BLaER1 (cell line): ENCODE data around the gene RPS21.

ENCODE experiments used
- H3K27ac ChIP-seq: shearing (Covaris generic); formaldehyde crosslinking; 2 replicates; pipeline ENCODE4 v1.8.1; 2022
- H3K27me3 ChIP-seq: shearing (Covaris generic); formaldehyde crosslinking; 2 replicates; pipeline ENCODE4 v1.8.1; 2022
- H3K36me3 ChIP-seq: shearing (Covaris generic); formaldehyde crosslinking; 2 replicates; pipeline ENCODE4 v1.8.1; 2022
- H3K4me1 ChIP-seq: shearing (Covaris generic); formaldehyde crosslinking; 2 replicates; pipeline ENCODE4 v1.8.1; 2022
- H3K4me2 ChIP-seq: shearing (Covaris generic); formaldehyde crosslinking; 2 replicates; pipeline ENCODE4 v1.8.1; 2022
- H3K4me3 ChIP-seq: shearing (Covaris generic); formaldehyde crosslinking; 2 replicates; pipeline ENCODE4 v1.8.1; 2022
- H3K9ac ChIP-seq: shearing (Covaris generic); formaldehyde crosslinking; 2 replicates; pipeline ENCODE4 v1.8.1; 2022
- H3K9me3 ChIP-seq: shearing (Covaris generic); formaldehyde crosslinking; 2 replicates; pipeline ENCODE4 v1.8.1; 2022
- H4K20me1 ChIP-seq: shearing (Covaris generic); formaldehyde crosslinking; 2 replicates; pipeline ENCODE4 v1.8.1; 2022
- Cebpa-rat ChIP-seq: shearing (Covaris generic); IDR thresholded peaks from 2 replicates; pipeline ENCODE4 v1.8.1; 2022

Gene RPS21

GRCh38 chr20:62413896-62414481 lies 27.1 kb downstream of the RPS21 start:
- Histone ChIP-seq H3K4me3 (no peak overlapping the region), H3K36me3 (no peaks in the 10 kb centered on the region), H3K27ac (no peak overlapping the region), H3K27me3 (no peaks in the 10 kb centered on the region), H3K9me3 (no peaks in the 10 kb centered on the region), H3K4me2 (no peak overlapping the region), H3K4me1 (peaks cover 44% of the 10 kb centered on the region), H4K20me1 (no peaks in the 10 kb centered on the region), H3K9ac (no peak overlapping the region)
- no peak for TF ChIP-seq Cebpa-rat

- Histone ChIP-seq H3K4me3 (no peak overlapping the region), H3K9ac (no peak overlapping the region), H3K27ac (no peak overlapping the region), H3K4me2 (0 out of 2 replicates have a peak overlapping the region, but pooled peaks have one; percentile 9), H4K20me1 (no peaks in the 10 kb centered on the region), H3K4me1 (peaks cover 29% of the 10 kb centered on the region), H3K9me3 (no peaks in the 10 kb centered on the region), H3K36me3 (no peaks in the 10 kb centered on the region), H3K27me3 (no peaks in the 10 kb centered on the region)
- TF ChIP-seq Cebpa-rat: no peak
Measured at GRCh38 chr20:62415354-62416111, 28.6 kb downstream of the RPS21 start.

GRCh38 chr20:62416651-62417637 lies 30.0 kb downstream of the RPS21 start:
- Histone ChIP-seq H3K27me3 (no peaks in the 10 kb centered on the region), H3K9me3 (no peaks in the 10 kb centered on the region), H3K36me3 (no peaks in the 10 kb centered on the region), H3K4me1 (peaks cover 15% of the 10 kb centered on the region), H3K9ac (no peak overlapping the region), H4K20me1 (no peaks in the 10 kb centered on the region), H3K4me2 (no peak overlapping the region), H3K27ac (no peak overlapping the region), H3K4me3 (no peak overlapping the region)
- no peak for TF ChIP-seq Cebpa-rat

- no peak overlapping the region for H3K4me3 ChIP-seq
- H3K27me3 ChIP-seq: no peaks in the 10 kb centered on the region
- no peaks in the 10 kb centered on the region for H3K9me3 ChIP-seq
- no peak overlapping the region for H3K27ac ChIP-seq
- H3K4me1 ChIP-seq: peaks cover 12% of the 10 kb centered on the region
- H4K20me1 ChIP-seq: no peaks in the 10 kb centered on the region
- no peak overlapping the region for H3K9ac ChIP-seq
- TF ChIP-seq Cebpa-rat: no peak
- H3K36me3 ChIP-seq: no peaks in the 10 kb centered on the region
- H3K4me2 ChIP-seq: no peak overlapping the region
Measured at GRCh38 chr20:62417981-62418708, 31.2 kb downstream of the RPS21 start.

GRCh38 chr20:62418709-62419487 lies 32.0 kb downstream of the RPS21 start:
- H3K36me3 ChIP-seq: no peaks in the 10 kb centered on the region
- H3K27me3 ChIP-seq: no peaks in the 10 kb centered on the region

GRCh38 chr20:62419759-62420158 lies 32.9 kb downstream of the RPS21 start:
- H3K9ac ChIP-seq: no peak overlapping the region
- H3K27ac ChIP-seq: no peak overlapping the region
- no peaks in the 10 kb centered on the region for H3K36me3 ChIP-seq
- no peak overlapping the region for H3K4me2 ChIP-seq
- H3K27me3 ChIP-seq: no peaks in the 10 kb centered on the region
- peaks cover 26% of the 10 kb centered on the region for H3K4me1 ChIP-seq
- H4K20me1 ChIP-seq: no peaks in the 10 kb centered on the region
- no peak for TF ChIP-seq Cebpa-rat
- H3K9me3 ChIP-seq: no peaks in the 10 kb centered on the region
- no peak overlapping the region for H3K4me3 ChIP-seq

More at GRCh38 chr20:62418709-62419487, 32.0 kb downstream of the RPS21 start:
- no peak for TF ChIP-seq Cebpa-rat
- H3K27ac ChIP-seq: no peak overlapping the region
- no peaks in the 10 kb centered on the region for H4K20me1 ChIP-seq
- no peak overlapping the region for H3K9ac ChIP-seq
- H3K4me2 ChIP-seq: no peak overlapping the region
- peaks cover 19% of the 10 kb centered on the region for H3K4me1 ChIP-seq
- H3K4me3 ChIP-seq: no peak overlapping the region
- no peaks in the 10 kb centered on the region for H3K9me3 ChIP-seq

- no peak for TF ChIP-seq Cebpa-rat
- Histone ChIP-seq H4K20me1 (no peaks in the 10 kb centered on the region), H3K4me1 (peaks cover 20% of the 10 kb centered on the region), H3K4me3 (no peak overlapping the region), H3K9me3 (no peaks in the 10 kb centered on the region), H3K27me3 (no peaks in the 10 kb centered on the region), H3K27ac (no peak overlapping the region), H3K9ac (no peak overlapping the region), H3K36me3 (no peaks in the 10 kb centered on the region), H3K4me2 (no peak overlapping the region)
Measured at GRCh38 chr20:62420846-62421715, 34.2 kb downstream of the RPS21 start.

GRCh38 chr20:62421716-62421990 lies 34.8 kb downstream of the RPS21 start:
- Histone ChIP-seq H3K27me3 (no peaks in the 10 kb centered on the region), H3K9me3 (no peaks in the 10 kb centered on the region)

More at GRCh38 chr20:62421716-62421990, 34.8 kb downstream of the RPS21 start:
- no peak overlapping the region for H3K9ac ChIP-seq
- H3K27ac ChIP-seq: no peak overlapping the region
- no peaks in the 10 kb centered on the region for H3K36me3 ChIP-seq
- no peak overlapping the region for H3K4me2 ChIP-seq
- H3K4me3 ChIP-seq: no peak overlapping the region
- H4K20me1 ChIP-seq: no peaks in the 10 kb centered on the region
- peaks cover 24% of the 10 kb centered on the region for H3K4me1 ChIP-seq
- no peak for TF ChIP-seq Cebpa-rat
